Stimulated activated naive CD8-positive, alpha-beta T cell treated with anti-CD3 and anti-CD28 coated beads, Interleukin-15, amount 100 ng/mL, for 72 hours (primary cell): Measurements from ENCODE around the gene PRAMEF20.
A peak's percentile ranks its signal among the peaks of the same experiment; 100 is the strongest.
"Not testable (repeated sequence)": the region's sequence is repeated elsewhere in the genome, so short reads cannot be mapped to it uniquely, and the experiment has no call there.

Experiments used
- ATAC-seq: fragments of 150-1000 bp; cut with Tn5 transposase; 2 replicates; pipeline ENCODE4 v1.10.0; 2021; ENCODE audit warnings: mild to moderate bottlenecking, moderate library complexity
- DNase-seq, 2 donors: peaks; one replicate each; pipeline ENCODE4 v3.0.0; 2021 to 2022
- H3K27ac Mint-ChIP-seq, 2 donors: one replicate each; pipeline ENCODE4 v1.8.0; 2022; ENCODE audit warnings: mild to moderate bottlenecking in 2 of 2, mixed read lengths in 2 of 2, moderate library complexity in 2 of 2
- H3K27me3 Mint-ChIP-seq: one replicate; pipeline ENCODE4 v1.8.0; 2022; ENCODE audit warnings: mixed read lengths
- H3K4me1 Mint-ChIP-seq: one replicate; pipeline ENCODE4 v1.8.0; 2022; ENCODE audit warnings: mild to moderate bottlenecking, mixed read lengths
- H3K4me3 Mint-ChIP-seq, 2 donors: one replicate each; pipeline ENCODE4 v1.8.0; 2022; ENCODE audit warnings: mild to moderate bottlenecking in 2 of 2, mixed read lengths in 2 of 2, moderate library complexity in 1 of 2
- H3K9me3 Mint-ChIP-seq, 2 donors: one replicate each; pipeline ENCODE4 v1.8.0; 2022; ENCODE audit warnings: mixed read lengths in 2 of 2

PRAMEF20 gene

GRCh38 chr1:13439104-13439783, 29.0 kb downstream of the PRAMEF20 start:
- not testable (repeated sequence) for H3K9me3 Mint-ChIP-seq, DNase-seq, H3K27ac Mint-ChIP-seq, H3K4me1 Mint-ChIP-seq, H3K4me3 Mint-ChIP-seq, ATAC-seq
- peaks cover 15% of the 10 kb centered on the region for H3K27me3 Mint-ChIP-seq

DNA sequence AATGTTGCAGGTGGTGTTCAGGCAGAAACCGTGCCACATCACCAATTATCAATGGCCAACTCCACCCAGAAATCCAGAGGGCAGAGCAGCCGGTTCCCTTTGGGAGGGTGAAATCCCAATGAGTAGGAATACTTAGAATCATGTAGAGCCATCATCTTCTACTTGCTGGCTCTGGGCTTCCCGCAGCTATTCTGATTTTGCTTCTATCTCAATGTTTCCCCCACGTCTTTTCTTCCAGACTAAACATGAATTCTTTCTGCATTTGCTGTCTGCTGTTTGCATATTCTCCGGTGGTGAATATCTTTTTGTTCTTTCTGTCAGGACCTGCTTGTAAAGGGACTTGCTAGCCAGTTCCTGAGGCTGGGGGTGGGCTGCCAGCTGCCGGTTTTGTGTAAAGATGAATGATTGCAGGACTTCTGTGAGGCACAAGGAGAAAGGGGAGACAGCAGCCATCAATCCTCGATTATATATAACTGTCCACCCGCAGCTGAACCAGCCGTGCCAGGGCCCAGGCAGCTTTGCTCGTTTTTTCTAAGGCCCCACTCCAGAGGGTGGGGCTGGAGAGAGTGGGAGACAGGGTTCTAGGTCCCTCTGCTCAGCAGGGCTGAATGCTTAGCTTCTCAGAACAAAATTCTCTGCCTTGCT, 33.2 kb downstream of the PRAMEF20 start:
- no peak for ATAC-seq
- no peak for DNase-seq
- H3K9me3 Mint-ChIP-seq, result no peaks in the 10 kb centered on the region
- no peak overlapping the region for H3K4me3 Mint-ChIP-seq
- H3K27me3 Mint-ChIP-seq, result no peaks in the 10 kb centered on the region
- no peaks in the 10 kb centered on the region for H3K4me1 Mint-ChIP-seq
- H3K27ac Mint-ChIP-seq, result no peak overlapping the region

DNA sequence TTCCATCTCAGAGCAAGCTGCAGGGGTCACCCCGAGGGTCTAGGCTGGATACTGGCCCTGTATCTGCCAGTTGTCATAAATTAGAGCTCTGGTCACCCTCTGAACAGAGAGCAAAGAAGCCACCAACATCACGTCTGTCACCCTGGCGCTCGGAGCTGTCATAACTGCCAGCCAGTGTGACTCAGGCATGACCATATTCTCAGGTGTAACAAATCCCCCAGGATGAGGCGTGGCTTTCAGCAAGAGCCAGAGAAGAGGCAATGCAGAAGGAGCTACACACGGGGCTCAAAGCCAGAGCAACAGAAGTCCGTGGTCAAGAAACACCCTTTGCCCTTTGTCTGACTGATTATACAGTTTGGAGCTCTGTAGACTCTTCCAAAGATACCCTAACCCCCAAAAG, 40.0 kb downstream of the PRAMEF20 start:
- Mint-ChIP-seq H3K4me1 (no peaks in the 10 kb centered on the region), H3K4me3 (no peak overlapping the region), H3K27me3 (no peaks in the 10 kb centered on the region), H3K9me3 (no peaks in the 10 kb centered on the region), H3K27ac (no peak overlapping the region)
- ATAC-seq, result no peak
- no peak for DNase-seq

- no peak for ATAC-seq
- Mint-ChIP-seq H3K4me3 (no peak overlapping the region), H3K27ac (no peak overlapping the region)
These were observed 41.2 kb downstream of the PRAMEF20 start for GRCh38 chr1:13451399-13451965.

GRCh38 chr1:13456904-13457532, 46.8 kb downstream of the PRAMEF20 start:
- ATAC-seq, result no peak
- Mint-ChIP-seq H3K27ac (no peak overlapping the region), H3K4me1 (no peaks in the 10 kb centered on the region), H3K27me3 (peaks cover 7% of the 10 kb centered on the region), H3K4me3 (no peak overlapping the region), H3K9me3 (no peaks in the 10 kb centered on the region)
- DNase-seq, result no peak

More at GRCh38 chr1:13451399-13451965, 41.2 kb downstream of the PRAMEF20 start:
- Mint-ChIP-seq H3K27me3 (no peaks in the 10 kb centered on the region), H3K9me3 (no peaks in the 10 kb centered on the region), H3K4me1 (no peaks in the 10 kb centered on the region)
- DNase-seq, result no peak

GRCh38 chr1:13461977-13462376, 51.7 kb downstream of the PRAMEF20 start:
- ATAC-seq (no peak), DNase-seq (no peak)
- H3K4me3 Mint-ChIP-seq, result no peak overlapping the region
- peaks cover 3% of the 10 kb centered on the region for H3K27me3 Mint-ChIP-seq
- H3K9me3 Mint-ChIP-seq, result no peaks in the 10 kb centered on the region
- H3K4me1 Mint-ChIP-seq, result no peaks in the 10 kb centered on the region
- H3K27ac Mint-ChIP-seq, result no peak overlapping the region

DNA sequence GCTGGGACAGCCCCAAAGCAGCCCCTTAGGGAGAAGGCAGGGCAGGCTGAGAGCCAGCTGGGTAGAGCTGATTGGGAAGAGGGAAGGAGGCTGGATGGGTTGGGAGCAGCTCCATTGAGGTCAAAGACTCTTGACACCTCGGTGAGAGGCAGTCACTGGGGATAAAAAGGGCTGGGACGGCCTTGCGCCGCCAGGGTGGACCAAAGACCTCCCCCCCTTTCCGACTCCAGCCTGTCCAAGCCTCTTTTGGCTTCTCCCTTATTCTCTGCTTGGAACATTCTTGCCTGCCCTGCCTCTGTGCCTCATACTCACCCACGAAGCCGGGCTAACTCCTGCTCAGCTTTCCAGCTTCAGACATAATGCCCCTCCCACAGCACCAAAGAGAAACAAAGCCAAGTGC, 52.4 kb downstream of the PRAMEF20 start:
- peak overlapping the region in 1 of 2 donors; percentile 81 for H3K27ac Mint-ChIP-seq
- H3K9me3 Mint-ChIP-seq, result no peaks in the 10 kb centered on the region
- H3K27me3 Mint-ChIP-seq, result no peaks in the 10 kb centered on the region
- H3K4me3 Mint-ChIP-seq, result no peak overlapping the region
- DNase-seq, result no peak
- ATAC-seq, result no peak
- no peaks in the 10 kb centered on the region for H3K4me1 Mint-ChIP-seq

DNA sequence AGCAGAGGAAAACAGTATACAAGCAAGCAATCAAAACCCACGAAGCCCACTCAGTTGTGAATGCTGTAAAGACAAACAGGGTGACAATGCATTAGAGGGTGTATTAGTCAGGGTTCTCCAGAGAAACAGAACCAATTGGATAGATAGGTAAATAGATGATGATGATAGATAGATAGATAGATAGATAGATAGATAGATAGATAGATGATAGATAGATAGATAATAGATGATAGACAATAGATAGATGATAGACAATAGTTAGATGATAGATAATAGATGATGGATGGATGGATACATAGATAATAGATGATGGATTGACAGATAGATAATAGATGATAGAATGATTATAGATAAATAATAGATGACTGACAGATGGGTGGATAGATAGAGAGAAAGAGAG, 55.3 kb downstream of the PRAMEF20 start:
- Mint-ChIP-seq H3K4me3 (no peak overlapping the region), H3K27ac (no peak overlapping the region), H3K27me3 (no peaks in the 10 kb centered on the region), H3K9me3 (no peaks in the 10 kb centered on the region), H3K4me1 (no peaks in the 10 kb centered on the region)
- ATAC-seq (no peak), DNase-seq (no peak)

- no peak for DNase-seq
- no peak for ATAC-seq
- Mint-ChIP-seq H3K4me3 (no peak overlapping the region), H3K4me1 (no peaks in the 10 kb centered on the region), H3K9me3 (no peaks in the 10 kb centered on the region), H3K27me3 (peaks cover 5% of the 10 kb centered on the region), H3K27ac (no peak overlapping the region)
These were observed 59.1 kb downstream of the PRAMEF20 start for GRCh38 chr1:13469343-13469742.
